ENCODE results near the gene VPS26A.

Gene VPS26A

GRCh38 chr10:69213591-69214311 is 89.8 kb downstream of the VPS26A start:
- no peak overlapping the region for H3K27ac ChIP-seq
- H3K4me3 ChIP-seq (ENCODE audit: low read depth, low read length): no peak overlapping the region
- peaks cover under 1% of the 10 kb centered on the region; the same call in 1 of the 2 replicates for H3K36me3 ChIP-seq
- H3K27me3 ChIP-seq (ENCODE audit: insufficient read depth, low read depth, severe bottlenecking): no peaks in the 10 kb centered on the region
- DNase-seq: no peak
- no peaks in the 10 kb centered on the region for H3K9me3 ChIP-seq (ENCODE audit: severe bottlenecking)
- TF ChIP-seq CTCF (IDR thresholded peaks at IDR 0.05; ENCODE audit: low read depth, low read length): no peak

GRCh38 chr10:69214666-69215131 is 90.7 kb downstream of the VPS26A start:
- no peak overlapping the region for H3K4me3 ChIP-seq (ENCODE audit: low read depth, low read length)
- no peak for DNase-seq
- H3K9me3 ChIP-seq (ENCODE audit: severe bottlenecking): no peaks in the 10 kb centered on the region
- H3K27ac ChIP-seq: no peak overlapping the region
- TF ChIP-seq CTCF (IDR thresholded peaks at IDR 0.05; ENCODE audit: low read depth, low read length): no peak
- H3K27me3 ChIP-seq (ENCODE audit: insufficient read depth, low read depth, severe bottlenecking): no peaks in the 10 kb centered on the region
- no peaks in the 10 kb centered on the region for H3K36me3 ChIP-seq

- no peaks in the 10 kb centered on the region for H3K27me3 ChIP-seq (ENCODE audit: insufficient read depth, low read depth, severe bottlenecking)
- no peak for TF ChIP-seq CTCF (IDR thresholded peaks at IDR 0.05; ENCODE audit: low read depth, low read length)
- H3K36me3 ChIP-seq: no peaks in the 10 kb centered on the region
- no peak for DNase-seq
- H3K4me3 ChIP-seq (ENCODE audit: low read depth, low read length): no peak overlapping the region
- no peaks in the 10 kb centered on the region for H3K9me3 ChIP-seq (ENCODE audit: severe bottlenecking)
- no peak overlapping the region for H3K27ac ChIP-seq
Observed at GRCh38 chr10:69215405-69216171, 91.6 kb downstream of the VPS26A start.

GRCh38 chr10:69216577-69217118 is 92.7 kb downstream of the VPS26A start:
- Histone ChIP-seq H3K4me3 (ENCODE audit: low read depth, low read length) (no peak overlapping the region), H3K27ac (peak overlapping the region; percentile 21), H3K9me3 (ENCODE audit: severe bottlenecking) (no peaks in the 10 kb centered on the region), H3K36me3 (no peaks in the 10 kb centered on the region), H3K27me3 (ENCODE audit: insufficient read depth, low read depth, severe bottlenecking) (no peaks in the 10 kb centered on the region)
- TF ChIP-seq CTCF (IDR thresholded peaks at IDR 0.05; ENCODE audit: low read depth, low read length): no peak
- DNase-seq: no peak

GRCh38 chr10:69217119-69217754 is 93.3 kb downstream of the VPS26A start:
- no peak for DNase-seq
- no peak for TF ChIP-seq CTCF (IDR thresholded peaks at IDR 0.05; ENCODE audit: low read depth, low read length)
- peak overlapping the region; percentile 21 for H3K27ac ChIP-seq

More at GRCh38 chr10:69217119-69217754, 93.3 kb downstream of the VPS26A start:
- no peak overlapping the region for H3K4me3 ChIP-seq (ENCODE audit: low read depth, low read length)
- H3K9me3 ChIP-seq (ENCODE audit: severe bottlenecking): no peaks in the 10 kb centered on the region
- no peaks in the 10 kb centered on the region for H3K27me3 ChIP-seq (ENCODE audit: insufficient read depth, low read depth, severe bottlenecking)
- H3K36me3 ChIP-seq: no peaks in the 10 kb centered on the region

All from WERI-Rb-1 (cell line).